ENCODE results near the gene ZDHHC8.

The ZDHHC8 gene

DNA sequence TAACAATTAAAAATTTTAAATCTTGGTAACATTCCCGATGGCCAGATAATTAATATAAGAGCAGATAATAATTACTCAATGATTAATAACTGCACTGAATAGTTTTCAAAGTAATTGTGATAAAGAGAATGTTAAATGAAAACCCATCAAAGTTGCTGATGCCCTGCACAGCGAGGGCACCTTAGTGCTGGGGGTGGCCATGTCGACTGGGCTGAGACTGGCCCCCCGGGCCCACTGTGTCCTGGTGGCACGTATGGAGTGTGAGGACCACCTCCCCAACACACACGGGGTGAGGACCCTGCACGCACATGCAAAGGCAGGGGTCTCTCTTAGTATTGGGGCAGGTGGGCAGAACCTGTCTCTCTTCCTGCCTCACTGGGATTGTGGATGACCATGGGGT lies 34.3 kb downstream of the ZDHHC8 start:
- Histone ChIP-seq H3F3A (ENCODE audit: insufficient read depth, low read length) (no peaks in the 10 kb centered on the region), H3K27me3 (ENCODE audit: insufficient read depth, low read length) (no peaks in the 10 kb centered on the region), H3K79me2 (ENCODE audit: insufficient read depth, low read length) (no peaks in the 10 kb centered on the region), H3K4me2 (ENCODE audit: low read length) (no peak overlapping the region), H3K4me1 (ENCODE audit: insufficient read depth, low read length, severe bottlenecking) (no peaks in the 10 kb centered on the region), H3K9me2 (ENCODE audit: low read depth, low read length) (no peaks in the 10 kb centered on the region), H3K9ac (ENCODE audit: low read length) (no peak overlapping the region), H3K36me3 (ENCODE audit: insufficient read depth, low read length) (no peaks in the 10 kb centered on the region), H2AFZ (ENCODE audit: low read length) (no peak overlapping the region), H3K27ac (ENCODE audit: low read depth, low read length, poor library complexity, severe bottlenecking) (no peak overlapping the region), H3K9me3 (ENCODE audit: low read length) (no peaks in the 10 kb centered on the region), H3K4me3 (ENCODE audit: low read depth, low read length, poor library complexity, severe bottlenecking) (no peak overlapping the region), H4K20me1 (ENCODE audit: insufficient read depth, low read length) (no peaks in the 10 kb centered on the region)
- TF ChIP-seq, protein P1, sequence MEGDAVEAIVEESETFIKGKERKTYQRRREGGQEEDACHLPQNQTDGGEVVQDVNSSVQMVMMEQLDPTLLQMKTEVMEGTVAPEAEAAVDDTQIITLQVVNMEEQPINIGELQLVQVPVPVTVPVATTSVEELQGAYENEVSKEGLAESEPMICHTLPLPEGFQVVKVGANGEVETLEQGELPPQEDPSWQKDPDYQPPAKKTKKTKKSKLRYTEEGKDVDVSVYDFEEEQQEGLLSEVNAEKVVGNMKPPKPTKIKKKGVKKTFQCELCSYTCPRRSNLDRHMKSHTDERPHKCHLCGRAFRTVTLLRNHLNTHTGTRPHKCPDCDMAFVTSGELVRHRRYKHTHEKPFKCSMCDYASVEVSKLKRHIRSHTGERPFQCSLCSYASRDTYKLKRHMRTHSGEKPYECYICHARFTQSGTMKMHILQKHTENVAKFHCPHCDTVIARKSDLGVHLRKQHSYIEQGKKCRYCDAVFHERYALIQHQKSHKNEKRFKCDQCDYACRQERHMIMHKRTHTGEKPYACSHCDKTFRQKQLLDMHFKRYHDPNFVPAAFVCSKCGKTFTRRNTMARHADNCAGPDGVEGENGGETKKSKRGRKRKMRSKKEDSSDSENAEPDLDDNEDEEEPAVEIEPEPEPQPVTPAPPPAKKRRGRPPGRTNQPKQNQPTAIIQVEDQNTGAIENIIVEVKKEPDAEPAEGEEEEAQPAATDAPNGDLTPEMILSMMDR (IDR thresholded peaks at IDR 0.05; ENCODE audit: low read length): no peak
- no peak for TF ChIP-seq EZH2 (IDR thresholded peaks at IDR 0.05; ENCODE audit: borderline replicate concordance, low read length)

DNA sequence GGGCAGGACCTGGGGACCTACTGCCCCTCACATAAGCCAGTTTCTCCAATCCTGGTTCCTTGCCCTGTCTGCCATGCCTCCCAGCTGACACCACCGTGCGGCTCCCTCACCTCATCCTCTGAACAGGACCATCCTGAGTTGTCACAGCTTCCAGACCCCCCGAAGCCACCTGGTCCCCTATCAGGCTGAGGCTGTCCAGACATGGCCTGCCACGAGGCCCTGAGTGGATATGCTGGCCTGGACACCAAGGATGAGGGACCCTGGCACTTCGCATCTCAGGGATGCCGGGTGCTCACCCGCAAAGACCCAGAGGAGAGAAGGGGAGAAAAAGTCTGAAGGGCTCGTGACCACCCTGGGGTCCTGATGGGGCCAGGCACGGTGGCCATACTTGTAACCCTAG lies 35.1 kb downstream of the ZDHHC8 start:
- no peaks in the 10 kb centered on the region for H3K79me2 ChIP-seq (ENCODE audit: insufficient read depth, low read length)
- no peaks in the 10 kb centered on the region for H3K36me3 ChIP-seq (ENCODE audit: insufficient read depth, low read length)
- H3K27me3 ChIP-seq (ENCODE audit: insufficient read depth, low read length): 0 out of 2 replicates have a peak, but pooled peaks cover 5% of the 10 kb centered on the region
- H3K9ac ChIP-seq (ENCODE audit: low read length): no peak overlapping the region
- H3K4me1 ChIP-seq (ENCODE audit: insufficient read depth, low read length, severe bottlenecking): no peaks in the 10 kb centered on the region
- H3K4me2 ChIP-seq (ENCODE audit: low read length): no peak overlapping the region
- no peak overlapping the region for H3K27ac ChIP-seq (ENCODE audit: low read depth, low read length, poor library complexity, severe bottlenecking)
- H3K9me2 ChIP-seq (ENCODE audit: low read depth, low read length): no peaks in the 10 kb centered on the region
- no peaks in the 10 kb centered on the region for H3K9me3 ChIP-seq (ENCODE audit: low read length)
- H3F3A ChIP-seq (ENCODE audit: insufficient read depth, low read length): no peaks in the 10 kb centered on the region
- no peak for TF ChIP-seq EZH2 (IDR thresholded peaks at IDR 0.05; ENCODE audit: borderline replicate concordance, low read length)
- TF ChIP-seq, protein P1 (IDR thresholded peaks at IDR 0.05; ENCODE audit: low read length): no peak
- H3K4me3 ChIP-seq (ENCODE audit: low read depth, low read length, poor library complexity, severe bottlenecking): no peak overlapping the region
- no peaks in the 10 kb centered on the region for H4K20me1 ChIP-seq (ENCODE audit: insufficient read depth, low read length)
- H2AFZ ChIP-seq (ENCODE audit: low read length): no peak overlapping the region

DNA sequence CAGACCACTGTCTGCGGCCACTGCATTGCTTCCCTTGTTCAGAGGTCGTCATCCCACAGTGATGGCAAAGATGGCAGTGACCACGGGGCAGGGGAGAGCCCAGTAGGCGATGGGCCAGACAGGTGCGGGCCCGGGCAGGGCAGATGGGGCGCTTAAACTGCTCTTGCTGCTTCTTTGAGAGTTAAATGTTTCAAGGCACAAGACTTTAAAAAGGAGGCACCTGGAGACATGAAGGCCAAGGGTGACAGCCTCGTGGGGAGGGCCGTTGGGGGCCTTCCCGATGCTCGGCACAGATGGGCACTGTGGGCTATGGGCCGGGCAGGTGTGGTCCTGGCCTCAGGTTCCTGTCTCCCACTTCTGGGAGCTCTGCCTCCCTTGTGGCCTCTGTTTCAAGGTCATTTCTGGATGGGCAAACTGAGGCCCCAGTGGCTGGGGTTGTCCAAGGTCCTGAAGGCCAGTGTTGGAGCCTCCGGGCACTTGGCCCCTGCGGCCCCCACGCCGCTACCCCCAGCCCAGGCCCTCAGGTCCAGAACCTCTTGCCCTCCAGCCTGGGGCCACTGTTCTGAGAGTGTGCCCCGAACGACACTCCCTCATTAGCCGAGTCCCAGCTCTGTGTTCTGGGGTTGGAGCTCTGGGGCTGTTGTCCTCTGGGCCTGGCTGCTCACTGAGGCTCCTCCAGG lies 36.2 kb downstream of the ZDHHC8 start:
- Histone ChIP-seq H3K9ac (ENCODE audit: low read length) (no peak overlapping the region), H3K27me3 (ENCODE audit: insufficient read depth, low read length) (0 out of 2 replicates have a peak, but pooled peaks cover 5% of the 10 kb centered on the region), H2AFZ (ENCODE audit: low read length) (no peak overlapping the region), H3K27ac (ENCODE audit: low read depth, low read length, poor library complexity, severe bottlenecking) (no peak overlapping the region), H3K4me1 (ENCODE audit: insufficient read depth, low read length, severe bottlenecking) (no peaks in the 10 kb centered on the region), H3K9me2 (ENCODE audit: low read depth, low read length) (no peaks in the 10 kb centered on the region), H3K79me2 (ENCODE audit: insufficient read depth, low read length) (no peaks in the 10 kb centered on the region), H3K36me3 (ENCODE audit: insufficient read depth, low read length) (no peaks in the 10 kb centered on the region), H4K20me1 (ENCODE audit: insufficient read depth, low read length) (no peaks in the 10 kb centered on the region), H3F3A (ENCODE audit: insufficient read depth, low read length) (no peaks in the 10 kb centered on the region), H3K9me3 (ENCODE audit: low read length) (no peaks in the 10 kb centered on the region), H3K4me3 (ENCODE audit: low read depth, low read length, poor library complexity, severe bottlenecking) (no peak overlapping the region), H3K4me2 (ENCODE audit: low read length) (no peak overlapping the region)
- TF ChIP-seq, protein P1 (IDR thresholded peaks at IDR 0.05; ENCODE audit: low read length): no peak
- no peak for TF ChIP-seq EZH2 (IDR thresholded peaks at IDR 0.05; ENCODE audit: borderline replicate concordance, low read length)
